ENCODE data around the gene ZNF620.

GRCh38 chr3:40487172-40487571, 18.7 kb upstream of the ZNF620 start:
- TF ChIP-seq, protein P1, sequence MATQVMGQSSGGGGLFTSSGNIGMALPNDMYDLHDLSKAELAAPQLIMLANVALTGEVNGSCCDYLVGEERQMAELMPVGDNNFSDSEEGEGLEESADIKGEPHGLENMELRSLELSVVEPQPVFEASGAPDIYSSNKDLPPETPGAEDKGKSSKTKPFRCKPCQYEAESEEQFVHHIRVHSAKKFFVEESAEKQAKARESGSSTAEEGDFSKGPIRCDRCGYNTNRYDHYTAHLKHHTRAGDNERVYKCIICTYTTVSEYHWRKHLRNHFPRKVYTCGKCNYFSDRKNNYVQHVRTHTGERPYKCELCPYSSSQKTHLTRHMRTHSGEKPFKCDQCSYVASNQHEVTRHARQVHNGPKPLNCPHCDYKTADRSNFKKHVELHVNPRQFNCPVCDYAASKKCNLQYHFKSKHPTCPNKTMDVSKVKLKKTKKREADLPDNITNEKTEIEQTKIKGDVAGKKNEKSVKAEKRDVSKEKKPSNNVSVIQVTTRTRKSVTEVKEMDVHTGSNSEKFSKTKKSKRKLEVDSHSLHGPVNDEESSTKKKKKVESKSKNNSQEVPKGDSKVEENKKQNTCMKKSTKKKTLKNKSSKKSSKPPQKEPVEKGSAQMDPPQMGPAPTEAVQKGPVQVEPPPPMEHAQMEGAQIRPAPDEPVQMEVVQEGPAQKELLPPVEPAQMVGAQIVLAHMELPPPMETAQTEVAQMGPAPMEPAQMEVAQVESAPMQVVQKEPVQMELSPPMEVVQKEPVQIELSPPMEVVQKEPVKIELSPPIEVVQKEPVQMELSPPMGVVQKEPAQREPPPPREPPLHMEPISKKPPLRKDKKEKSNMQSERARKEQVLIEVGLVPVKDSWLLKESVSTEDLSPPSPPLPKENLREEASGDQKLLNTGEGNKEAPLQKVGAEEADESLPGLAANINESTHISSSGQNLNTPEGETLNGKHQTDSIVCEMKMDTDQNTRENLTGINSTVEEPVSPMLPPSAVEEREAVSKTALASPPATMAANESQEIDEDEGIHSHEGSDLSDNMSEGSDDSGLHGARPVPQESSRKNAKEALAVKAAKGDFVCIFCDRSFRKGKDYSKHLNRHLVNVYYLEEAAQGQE (IDR thresholded peaks at IDR 0.05; ENCODE audit: borderline replicate concordance) = no peak
- TF ChIP-seq SMC3 (conservative IDR thresholded peaks at IDR 0.05; ENCODE audit: poor library complexity) = no peak
- no peak for TF ChIP-seq CTCF (IDR thresholded peaks at IDR 0.05; ENCODE audit: poor library complexity, severe bottlenecking)
- no peak for TF ChIP-seq EP300 (conservative IDR thresholded peaks at IDR 0.05; ENCODE audit: poor library complexity, severe bottlenecking)

Measured in neural cell (in vitro differentiated cells).